ENCODE measurements around the gene FHOD1. TPM values are rescaled to one million over a fixed set of nuclear protein-coding genes. Genes with fewer than 3 reads are reported as not detected.

FHOD1 gene
- total and polyA plus RNA-seq, 9 of the 15 experiments (the other 6 are each of a cell fraction or from before 2014, with no cell fraction given): 18.7 to 126 (median 32.3) TPM

- TF ChIP-seq PBX2 (CRISPR knock-in tag; IDR thresholded peaks at IDR 0.05; ENCODE audit: low read depth) (peak; percentile 87), PBX2 (tag; conservative IDR thresholded peaks at IDR 0.05; ENCODE audit: low read depth) (peak; percentile 99), RB1 (IDR thresholded peaks at IDR 0.05; ENCODE audit: low read depth) (peak; percentile 83), RBM34 (IDR thresholded peaks at IDR 0.05; ENCODE audit: borderline replicate concordance, insufficient read depth, low read length) (0 out of 2 replicates have a peak, but pooled peaks have one; percentile 50), CREM (IDR thresholded peaks at IDR 0.05; ENCODE audit: low read depth) (peak; percentile 96), TAF7 (tag; IDR thresholded peaks at IDR 0.05) (no peak), SNIP1 (IDR thresholded peaks at IDR 0.05; ENCODE audit: low read depth) (no peak), NCOA6 (IDR thresholded peaks at IDR 0.05) (peak; percentile 66; the same call in 1 of the 2 replicates), ARID4B (CRISPR knock-in tag; IDR thresholded peaks at IDR 0.05) (peak; percentile 60; the same call in 1 of the 2 replicates), MXI1 (IDR thresholded peaks at IDR 0.05; ENCODE audit: low read depth, low read length) (no peak; the same call in 1 of the 2 replicates), ETS1 (conservative IDR thresholded peaks at IDR 0.05; ENCODE audit: control insufficient read depth, low read depth, low read length) (no peak), CREB1 (IDR thresholded peaks at IDR 0.05) (peak; percentile 95), CREB1 (CRISPR knock-in tag; IDR thresholded peaks at IDR 0.05) (peak; percentile 95), ZNF354B (CRISPR knock-in tag; IDR thresholded peaks at IDR 0.05) (no peak), MNT (conservative IDR thresholded peaks at IDR 0.05) (peak; percentile 73 to 89), GMEB1 (CRISPR knock-in tag; IDR thresholded peaks at IDR 0.05) (peak; percentile 96)
Observed at GRCh38 chr16:67183627-67184452, 63.4 kb downstream of the FHOD1 start, which contains the start of gene MATCAP1 (continued).

Measured in K562 (cell line).